Naive thymus-derived CD8-positive, alpha-beta T cell (primary cell): ENCODE data around the gene SCART1. TPM values are rescaled to one million over a fixed set of nuclear protein-coding genes. Genes with fewer than 3 reads are reported as not detected.
"Not testable (repeated sequence)": the region's sequence is repeated elsewhere in the genome, so short reads cannot be mapped to it uniquely, and the experiment has no call there.

Experiments
- ATAC-seq, 2 donors: fragments of 150-1000 bp; cut with Tn5 transposase in 1 of 2; sonication (Bioruptor Pico), chemical (Tn5 transposase) in 1 of 2; 1 replicate in 1 of 2; 2 replicates in 1 of 2; pipeline ENCODE4 v1.10.0; 2021; ENCODE audit warnings: mild to moderate bottlenecking in 2 of 2, moderate library complexity in 2 of 2
- POLR2A ChIA-PET: fragments of 350-600 bp; sonication (Branson Sonifier 250); formaldehyde crosslinking; loops from one replicate; lab custom pipeline; 2021; ENCODE audit warnings: antibody characterized with exemption; lab: Charles Lee
- DNase-seq, 10 donors: peaks; one replicate each; pipeline versions ENCODE4 v3.0.0 to v3.0.0-alpha.2; 2020 to 2022
- H3K27ac Mint-ChIP-seq, 10 donors: one replicate each; pipeline ENCODE4 v1.8.0; 2020 to 2022; ENCODE audit warnings: mild to moderate bottlenecking in 10 of 10, mixed read lengths in 10 of 10, moderate library complexity in 4 of 10, inconsistent platforms in 1 of 10
- H3K27me3 Mint-ChIP-seq, 5 donors: one replicate each; pipeline ENCODE4 v1.8.0; 2021 to 2022; ENCODE audit warnings: mixed read lengths in 5 of 5
- H3K36me3 Mint-ChIP-seq, 3 donors: one replicate each; pipeline ENCODE4 v1.8.0; 2020 to 2022; ENCODE audit warnings: mixed read lengths in 3 of 3, mild to moderate bottlenecking in 2 of 3, inconsistent platforms in 1 of 3
- H3K4me1 Mint-ChIP-seq, 4 donors: one replicate each; pipeline ENCODE4 v1.8.0; 2021 to 2022; ENCODE audit warnings: mixed read lengths in 4 of 4
- H3K4me3 Mint-ChIP-seq, 10 donors: one replicate each; pipeline ENCODE4 v1.8.0; 2020 to 2022; ENCODE audit warnings: mild to moderate bottlenecking in 10 of 10, mixed read lengths in 10 of 10, moderate library complexity in 6 of 10, inconsistent platforms in 1 of 10
- H3K9me3 Mint-ChIP-seq, 9 donors: one replicate each; pipeline ENCODE4 v1.8.0; 2020 to 2022; ENCODE audit warnings: mixed read lengths in 9 of 9, mild to moderate bottlenecking in 3 of 9, inconsistent platforms in 1 of 9, moderate library complexity in 1 of 9
- polyA plus RNA-seq, 3 donors: library from polyadenylated mRNA; unstranded; fragments of 300-500 nt; fragmentation: Illumina TruSeq; gene quantifications; one replicate each; pipeline ENCODE4 v1.2.3, GENCODE V29; 2021
- total RNA-seq, 8 experiments: library from RNA in 2 of 8; stranded (reverse) in 2 of 8; gene quantifications; one replicate each; pipeline ENCODE4 v1.2.3 and lab custom pipeline; 2021 to 2026

Gene SCART1
- total RNA-seq (1 to 10 TPM; 3.8 to 4.2 TPM), polyA plus RNA-seq (under 1 TPM in 1 of 3 donors, not detected in 2; 0.04 TPM), total RNA-seq (lab: John Stamatoyannopoulos, UW) (4.8 to 10.7 (median 5.9) reads per million in 6 experiments)

GRCh38 chr10:133453516-133454203, at the start of gene SCART1:
Gene SCART1, plus strand, starts transcription at chr10:133453945. Its CDS starts 53 bp downstream, at chr10:133453998.
- Mint-ChIP-seq H3K4me1 (no peaks in the 10 kb centered on the region), H3K27me3 (peaks cover 0 to 2% (median 0%) of the 10 kb centered on the region in 5 donors), H3K36me3 (peaks cover 0 to 9% (median 1%) of the 10 kb centered on the region in 3 donors), H3K4me3 (peak within 1 kb of the TSS in 1 of 10 donors; percentile 42), H3K27ac (peak within 1 kb of the TSS in 1 of 10 donors; percentile 41), H3K9me3 (peaks cover 0 to 15% (median 9%) of the 10 kb centered on the region in 9 donors)
- ATAC-seq (no peak), DNase-seq (no peak)
- POLR2A ChIA-PET: no interaction called here

- DNase-seq (no peak), ATAC-seq (no peak)
- Mint-ChIP-seq H3K27ac (peak overlapping the region in 6 of 10 donors; percentile 0 to 72 (median 17)), H3K4me1 (peaks cover 44 to 56% (median 54%) of the 10 kb centered on the region in 4 donors), H3K4me3 (no peak overlapping the region), H3K36me3 (peaks cover 27 to 90% (median 44%) of the 10 kb centered on the region in 3 donors), H3K27me3 (no peaks in the 10 kb centered on the region), H3K9me3 (peaks cover 0 to 6% (median 1%) of the 10 kb centered on the region in 9 donors)
- POLR2A ChIA-PET: no interaction called here
These were observed 48.5 kb upstream of the SCART1 start for GRCh38 chr10:133405272-133405671.

- Mint-ChIP-seq H3K4me3 (no peak overlapping the region), H3K9me3 (peaks cover 0 to 12% (median 7%) of the 10 kb centered on the region in 9 donors), H3K27ac (peak overlapping the region in 5 of 10 donors; percentile 23 to 76 (median 38)), H3K36me3 (peaks cover 33 to 91% (median 51%) of the 10 kb centered on the region in 3 donors), H3K4me1 (peaks cover 40 to 52% (median 49%) of the 10 kb centered on the region in 4 donors), H3K27me3 (no peaks in the 10 kb centered on the region)
- POLR2A ChIA-PET: no interaction called here
- DNase-seq: no peak
- no peak for ATAC-seq
These were observed 47.8 kb upstream of the SCART1 start for GRCh38 chr10:133405844-133406527.

- POLR2A ChIA-PET: interaction anchor here (1.1 kb wide), 1 partner anchor 31 kb away, joined by 3 read pairs; no protein-coding TSS in a partner anchor
- peaks cover 64 to 90% (median 78%) of the 10 kb centered on the region in 3 donors for H3K36me3 Mint-ChIP-seq
- no peaks in the 10 kb centered on the region for H3K27me3 Mint-ChIP-seq
- H3K9me3 Mint-ChIP-seq: peaks cover 6 to 44% (median 25%) of the 10 kb centered on the region in 9 donors
- no peak for ATAC-seq
- peaks cover 17 to 26% (median 25%) of the 10 kb centered on the region in 4 donors for H3K4me1 Mint-ChIP-seq
- H3K4me3 Mint-ChIP-seq: peak overlapping the region in 3 of 10 donors; percentile 20 to 41 (median 33)
- no peak for DNase-seq
- H3K27ac Mint-ChIP-seq: no peak overlapping the region
These were observed 42.0 kb upstream of the SCART1 start for GRCh38 chr10:133411523-133412380.

DNA sequence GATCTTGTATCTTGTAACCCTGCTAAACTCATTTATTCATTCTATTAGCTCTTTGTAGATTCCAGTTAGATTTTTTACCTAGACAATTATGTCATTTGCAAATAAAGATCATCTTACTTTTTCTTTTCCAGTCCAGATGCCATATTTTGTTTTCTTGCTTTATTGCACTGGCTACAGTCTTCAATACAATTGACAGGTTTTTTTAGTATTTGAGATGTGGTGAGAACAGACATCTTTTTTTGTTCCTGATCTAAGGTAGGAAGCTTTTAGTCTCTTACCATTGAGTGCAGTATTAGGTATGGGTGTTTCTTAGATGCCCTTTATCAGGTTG, 41.4 kb upstream of the SCART1 start:
- peaks cover 64 to 84% (median 75%) of the 10 kb centered on the region in 3 donors for H3K36me3 Mint-ChIP-seq
- peaks cover 6 to 44% (median 25%) of the 10 kb centered on the region in 9 donors for H3K9me3 Mint-ChIP-seq
- ATAC-seq (no peak), DNase-seq (no peak)
- peaks cover 13 to 26% (median 21%) of the 10 kb centered on the region in 4 donors for H3K4me1 Mint-ChIP-seq
- H3K27me3 Mint-ChIP-seq: no peaks in the 10 kb centered on the region
- no peak overlapping the region for H3K27ac Mint-ChIP-seq
- POLR2A ChIA-PET: interaction anchor here (1.1 kb wide), 1 partner anchor 31 kb away, joined by 3 read pairs; no protein-coding TSS in a partner anchor
- no peak overlapping the region for H3K4me3 Mint-ChIP-seq

DNA sequence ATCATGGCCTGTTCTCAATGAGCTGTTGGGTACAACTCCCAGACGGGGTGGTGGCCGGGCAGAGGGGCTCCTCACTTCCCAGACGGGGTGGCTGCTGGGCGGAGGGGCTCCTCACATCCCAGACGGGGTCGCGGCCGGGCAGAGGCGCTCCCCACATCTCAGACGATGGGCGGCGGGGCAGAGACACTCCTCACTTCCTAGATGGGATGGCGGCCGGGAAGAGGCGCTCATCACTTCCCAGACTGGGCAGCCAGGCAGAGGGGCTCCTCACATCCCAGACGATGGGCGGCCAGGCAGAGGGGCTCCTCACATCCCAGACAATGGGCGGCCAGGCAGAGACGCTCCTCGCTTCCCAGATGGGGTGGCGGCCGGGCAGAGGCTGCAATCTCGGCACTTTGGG, 39.3 kb upstream of the SCART1 start:
- H3K27ac Mint-ChIP-seq, ATAC-seq, H3K27me3 Mint-ChIP-seq, POLR2A ChIA-PET, DNase-seq, H3K4me1 Mint-ChIP-seq, H3K4me3 Mint-ChIP-seq: not testable (repeated sequence)
- Mint-ChIP-seq H3K9me3 (peaks cover 6 to 38% (median 25%) of the 10 kb centered on the region in 9 donors), H3K36me3 (peaks cover 47 to 73% (median 56%) of the 10 kb centered on the region in 3 donors)

DNA sequence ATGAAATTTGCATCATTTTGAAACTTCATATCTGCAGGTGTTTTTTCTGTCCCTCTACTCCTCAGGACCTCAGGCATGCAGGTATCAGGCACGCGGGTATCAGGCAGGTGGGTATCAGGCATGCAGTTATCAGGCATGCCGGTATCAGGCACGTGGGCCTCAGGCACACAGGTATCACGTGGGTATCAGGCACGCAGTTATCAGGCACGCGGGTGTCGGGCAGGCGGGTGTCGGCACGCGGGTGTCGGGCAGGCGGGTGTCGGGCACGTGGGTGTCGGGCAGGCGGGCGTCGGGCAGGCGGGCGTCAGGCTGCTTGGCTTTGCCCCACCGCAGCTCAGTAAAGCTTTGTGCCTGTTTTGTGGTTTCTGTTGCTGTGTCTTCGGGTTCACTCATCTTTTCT, 38.0 kb upstream of the SCART1 start:
- H3K4me3 Mint-ChIP-seq: no peak overlapping the region
- POLR2A ChIA-PET: no interaction called here
- no peak for ATAC-seq
- peaks cover 37 to 69% (median 44%) of the 10 kb centered on the region in 3 donors for H3K36me3 Mint-ChIP-seq
- H3K4me1 Mint-ChIP-seq: peaks cover 0 to 3% (median under 1%) of the 10 kb centered on the region in 4 donors
- no peaks in the 10 kb centered on the region for H3K27me3 Mint-ChIP-seq
- DNase-seq: no peak
- H3K27ac Mint-ChIP-seq: no peak overlapping the region
- H3K9me3 Mint-ChIP-seq: peaks cover 6 to 34% (median 20%) of the 10 kb centered on the region in 9 donors

DNA sequence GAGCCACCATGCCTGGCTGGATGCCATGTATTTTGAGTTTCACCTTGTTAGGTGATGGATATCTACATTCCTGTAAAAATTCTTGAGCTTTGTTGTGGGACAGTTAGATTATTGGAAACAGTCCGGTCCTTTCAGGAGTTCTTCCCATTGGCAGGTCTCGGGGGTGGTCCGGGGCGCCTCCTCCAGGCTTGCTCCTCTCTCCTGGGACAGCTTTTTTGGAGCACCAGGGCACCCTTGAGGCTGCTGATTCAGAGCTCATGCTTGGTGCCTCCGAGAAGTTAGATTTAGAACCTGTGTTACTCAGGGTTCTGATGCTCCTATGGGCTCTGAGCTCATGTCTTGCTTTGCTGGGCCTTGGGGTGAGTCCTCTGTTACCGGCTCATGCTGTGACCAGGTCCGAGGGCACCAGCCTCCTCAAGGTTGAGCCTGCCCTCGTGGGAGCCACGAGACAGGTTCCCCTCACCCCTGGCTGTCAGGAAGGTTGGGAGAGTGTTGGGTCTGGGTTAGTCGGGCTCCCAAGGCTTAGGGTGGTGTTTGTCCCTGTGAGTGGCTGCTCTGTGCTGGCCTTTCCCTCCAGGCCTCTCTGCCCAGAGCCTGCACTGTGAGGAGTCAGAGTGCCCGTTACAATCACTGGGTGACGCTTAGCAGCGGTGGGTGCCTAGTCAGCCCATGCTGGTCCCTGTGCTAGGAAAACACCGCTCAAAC, 35.3 kb upstream of the SCART1 start:
- H3K36me3 Mint-ChIP-seq: peaks cover 13 to 43% (median 17%) of the 10 kb centered on the region in 3 donors
- POLR2A ChIA-PET: no interaction called here

DNA sequence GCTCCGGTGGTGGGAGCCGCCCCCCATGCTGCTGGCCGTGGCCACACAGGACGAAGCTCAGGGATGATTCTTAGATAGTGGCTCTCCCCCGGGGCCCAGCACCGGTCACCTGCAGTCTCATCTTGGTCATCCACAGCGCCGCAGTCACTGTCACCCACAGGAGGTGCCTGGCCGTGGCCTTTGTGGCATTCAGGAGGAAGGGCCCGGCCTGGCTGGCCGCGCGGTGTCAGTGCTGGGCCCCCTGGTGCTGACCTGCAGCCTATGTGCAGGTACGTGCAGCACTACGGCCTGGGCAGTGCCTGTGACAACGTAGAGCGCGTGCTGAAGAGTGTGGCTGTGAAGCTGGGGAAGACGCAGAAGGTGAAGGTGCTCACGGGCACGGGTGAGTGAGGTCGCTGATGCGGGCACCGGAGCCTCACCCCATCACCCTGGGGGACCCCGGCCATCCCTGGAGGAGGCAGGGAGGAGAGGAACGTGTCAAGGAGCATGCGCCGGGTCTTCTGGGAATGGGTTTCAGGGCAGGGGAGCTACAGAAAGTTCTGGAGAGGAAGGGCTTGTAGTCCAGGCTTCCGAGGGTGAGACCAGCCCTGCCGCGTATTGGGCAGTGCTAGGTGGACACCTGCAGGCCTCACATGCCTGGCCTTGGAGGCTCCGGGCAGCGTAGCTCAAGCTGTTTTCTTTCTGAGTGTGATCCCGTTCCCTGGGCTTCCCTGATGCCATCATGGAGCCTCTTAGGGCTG, 34.4 kb upstream of the SCART1 start:
- Mint-ChIP-seq H3K4me3 (no peak overlapping the region), H3K27ac (no peak overlapping the region), H3K9me3 (peaks cover 0 to 9% (median 0%) of the 10 kb centered on the region in 9 donors), H3K4me1 (peaks cover 2 to 9% (median 6%) of the 10 kb centered on the region in 4 donors), H3K27me3 (peaks cover 0 to 2% (median 0%) of the 10 kb centered on the region in 5 donors), H3K36me3 (peaks cover 10 to 36% (median 13%) of the 10 kb centered on the region in 3 donors)
- POLR2A ChIA-PET: no interaction called here
- DNase-seq (no peak), ATAC-seq (no peak)

More for the DNA sequence above, 35.3 kb upstream of the SCART1 start:
- H3K4me3 Mint-ChIP-seq: no peak overlapping the region
- H3K9me3 Mint-ChIP-seq: peaks cover 0 to 9% (median 2%) of the 10 kb centered on the region in 9 donors
- H3K27ac Mint-ChIP-seq: no peak overlapping the region
- H3K27me3 Mint-ChIP-seq: peaks cover 0 to 2% (median 0%) of the 10 kb centered on the region in 5 donors
- H3K4me1 Mint-ChIP-seq: peaks cover 2 to 9% (median 4%) of the 10 kb centered on the region in 4 donors
- ATAC-seq: no peak
- DNase-seq: no peak

GRCh38 chr10:133420028-133420427, 33.7 kb upstream of the SCART1 start:
- POLR2A ChIA-PET: no interaction called here
- DNase-seq: no peak
- peaks cover 2 to 9% (median 6%) of the 10 kb centered on the region in 4 donors for H3K4me1 Mint-ChIP-seq

GRCh38 chr10:133420579-133420978, 33.2 kb upstream of the SCART1 start:
- Mint-ChIP-seq H3K27me3 (peaks cover 0 to 2% (median 0%) of the 10 kb centered on the region in 5 donors), H3K27ac (peak overlapping the region in 1 of 10 donors; percentile 79), H3K9me3 (peaks cover 0 to 6% (median 0%) of the 10 kb centered on the region in 9 donors), H3K36me3 (peaks cover 4 to 24% (median 5%) of the 10 kb centered on the region in 3 donors), H3K4me1 (peaks cover 2 to 9% (median 4%) of the 10 kb centered on the region in 4 donors), H3K4me3 (peak overlapping the region in 1 of 10 donors; percentile 10)
- DNase-seq (no peak), ATAC-seq (no peak)
- POLR2A ChIA-PET: no interaction called here

More at GRCh38 chr10:133420028-133420427, 33.7 kb upstream of the SCART1 start:
- Mint-ChIP-seq H3K27ac (no peak overlapping the region), H3K9me3 (peaks cover 0 to 9% (median 0%) of the 10 kb centered on the region in 9 donors), H3K27me3 (peaks cover 0 to 2% (median 0%) of the 10 kb centered on the region in 5 donors), H3K36me3 (peaks cover 10 to 29% (median 10%) of the 10 kb centered on the region in 3 donors), H3K4me3 (no peak overlapping the region)
- ATAC-seq: no peak
